Measurements from ENCODE around the gene TMEM170B. TPM values are rescaled to one million over a fixed set of nuclear protein-coding genes. Genes with fewer than 3 reads are reported as not detected.
A peak's percentile ranks its signal among the peaks of the same experiment; 100 is the strongest.

TMEM170B gene
- total RNA-seq, 1 donor from 2014 or later: 3.2 TPM

- Histone ChIP-seq H3K4me3 (ENCODE audit: low read depth, low read length) (no peak overlapping the region), H3K27me3 (ENCODE audit: control insufficient read depth, insufficient read depth, low read length) (no peaks in the 10 kb centered on the region), H3K36me3 (ENCODE audit: control insufficient read depth, insufficient read depth, low read length) (no peaks in the 10 kb centered on the region)
- TF ChIP-seq, protein P1, sequence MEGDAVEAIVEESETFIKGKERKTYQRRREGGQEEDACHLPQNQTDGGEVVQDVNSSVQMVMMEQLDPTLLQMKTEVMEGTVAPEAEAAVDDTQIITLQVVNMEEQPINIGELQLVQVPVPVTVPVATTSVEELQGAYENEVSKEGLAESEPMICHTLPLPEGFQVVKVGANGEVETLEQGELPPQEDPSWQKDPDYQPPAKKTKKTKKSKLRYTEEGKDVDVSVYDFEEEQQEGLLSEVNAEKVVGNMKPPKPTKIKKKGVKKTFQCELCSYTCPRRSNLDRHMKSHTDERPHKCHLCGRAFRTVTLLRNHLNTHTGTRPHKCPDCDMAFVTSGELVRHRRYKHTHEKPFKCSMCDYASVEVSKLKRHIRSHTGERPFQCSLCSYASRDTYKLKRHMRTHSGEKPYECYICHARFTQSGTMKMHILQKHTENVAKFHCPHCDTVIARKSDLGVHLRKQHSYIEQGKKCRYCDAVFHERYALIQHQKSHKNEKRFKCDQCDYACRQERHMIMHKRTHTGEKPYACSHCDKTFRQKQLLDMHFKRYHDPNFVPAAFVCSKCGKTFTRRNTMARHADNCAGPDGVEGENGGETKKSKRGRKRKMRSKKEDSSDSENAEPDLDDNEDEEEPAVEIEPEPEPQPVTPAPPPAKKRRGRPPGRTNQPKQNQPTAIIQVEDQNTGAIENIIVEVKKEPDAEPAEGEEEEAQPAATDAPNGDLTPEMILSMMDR (IDR thresholded peaks at IDR 0.05; ENCODE audit: insufficient read depth, low read length, poor library complexity, severe bottlenecking): no peak
- no peak for DNase-seq (ENCODE audit: low read depth)
Observed at GRCh38 chr6:11584244-11584643, 46.7 kb downstream of the TMEM170B start.

DNA sequence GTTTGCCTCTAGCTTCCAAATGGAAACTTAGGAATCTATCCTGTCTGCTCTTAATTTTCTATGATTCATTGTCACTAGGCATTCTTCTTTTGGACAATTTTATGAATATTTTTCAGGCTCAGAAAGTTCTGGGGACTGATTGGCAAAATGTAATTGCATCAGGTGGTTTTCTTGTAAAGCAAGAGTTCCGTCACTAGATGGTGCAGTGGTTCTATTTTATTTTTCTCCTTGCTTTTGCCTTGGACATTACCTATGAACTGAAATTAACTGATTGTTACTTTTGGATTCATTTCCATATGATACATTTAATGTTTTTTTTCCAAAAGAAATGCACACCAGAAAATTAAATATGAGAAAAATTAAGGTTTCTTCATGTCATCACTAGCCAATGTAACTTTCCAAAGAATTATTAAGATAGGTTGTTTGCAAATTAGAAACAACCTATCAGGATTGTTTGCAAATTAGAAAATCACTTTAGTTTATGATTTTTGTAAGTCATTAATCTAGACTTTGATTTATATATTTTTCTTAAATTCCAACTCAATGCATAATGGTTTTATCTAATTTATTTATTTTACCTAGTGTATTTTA is 48.0 kb downstream of the TMEM170B start:
- TF ChIP-seq, protein P1 (IDR thresholded peaks at IDR 0.05; ENCODE audit: insufficient read depth, low read length, poor library complexity, severe bottlenecking): peak; percentile 42
- Histone ChIP-seq H3K27me3 (ENCODE audit: control insufficient read depth, insufficient read depth, low read length) (no peaks in the 10 kb centered on the region), H3K36me3 (ENCODE audit: control insufficient read depth, insufficient read depth, low read length) (no peaks in the 10 kb centered on the region), H3K4me3 (ENCODE audit: low read depth, low read length) (no peak overlapping the region)
- DNase-seq (ENCODE audit: low read depth): no peak

DNA sequence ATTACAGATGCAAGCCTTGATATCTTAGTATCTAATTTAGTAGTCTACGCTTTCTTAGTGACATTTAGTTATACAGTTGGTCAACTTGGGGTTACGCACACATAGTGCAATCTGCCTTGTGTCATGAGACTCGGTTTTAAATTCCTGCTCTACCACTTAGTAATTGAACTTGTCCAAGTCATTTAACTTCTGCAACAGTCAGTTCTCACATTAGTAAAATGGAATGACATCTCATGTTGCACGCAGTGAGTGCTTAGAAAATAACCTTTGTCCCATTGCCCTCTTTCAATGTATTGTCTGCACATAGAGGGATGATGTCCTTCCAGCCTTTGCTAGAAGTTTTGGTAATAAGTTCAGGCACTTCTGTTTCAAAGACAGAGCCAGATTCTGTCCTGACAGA is 48.6 kb downstream of the TMEM170B start:
- DNase-seq (ENCODE audit: low read depth): no peak
- Histone ChIP-seq H3K4me3 (ENCODE audit: low read depth, low read length) (no peak overlapping the region), H3K36me3 (ENCODE audit: control insufficient read depth, insufficient read depth, low read length) (no peaks in the 10 kb centered on the region), H3K27me3 (ENCODE audit: control insufficient read depth, insufficient read depth, low read length) (no peaks in the 10 kb centered on the region)
- TF ChIP-seq, protein P1 (IDR thresholded peaks at IDR 0.05; ENCODE audit: insufficient read depth, low read length, poor library complexity, severe bottlenecking): no peak

- H3K36me3 ChIP-seq (ENCODE audit: control insufficient read depth, insufficient read depth, low read length): no peaks in the 10 kb centered on the region
- no peak overlapping the region for H3K4me3 ChIP-seq (ENCODE audit: low read depth, low read length)
- DNase-seq (ENCODE audit: low read depth): peak; percentile 61
- H3K27me3 ChIP-seq (ENCODE audit: control insufficient read depth, insufficient read depth, low read length): no peaks in the 10 kb centered on the region
- TF ChIP-seq, protein P1 (IDR thresholded peaks at IDR 0.05; ENCODE audit: insufficient read depth, low read length, poor library complexity, severe bottlenecking): no peak
Observed at GRCh38 chr6:11586536-11586935, 49.0 kb downstream of the TMEM170B start.

- DNase-seq (ENCODE audit: low read depth): no peak
- Histone ChIP-seq H3K4me3 (ENCODE audit: low read depth, low read length) (no peak overlapping the region), H3K36me3 (ENCODE audit: control insufficient read depth, insufficient read depth, low read length) (no peaks in the 10 kb centered on the region), H3K27me3 (ENCODE audit: control insufficient read depth, insufficient read depth, low read length) (no peaks in the 10 kb centered on the region)
- TF ChIP-seq, protein P1 (IDR thresholded peaks at IDR 0.05; ENCODE audit: insufficient read depth, low read length, poor library complexity, severe bottlenecking): no peak
Observed at GRCh38 chr6:11589261-11589660, 51.7 kb downstream of the TMEM170B start.

GRCh38 chr6:11592294-11592906 is 54.9 kb downstream of the TMEM170B start:
- no peak for DNase-seq (ENCODE audit: low read depth)
- Histone ChIP-seq H3K27me3 (ENCODE audit: control insufficient read depth, insufficient read depth, low read length) (no peaks in the 10 kb centered on the region), H3K4me3 (ENCODE audit: low read depth, low read length) (no peak overlapping the region), H3K36me3 (ENCODE audit: control insufficient read depth, insufficient read depth, low read length) (no peaks in the 10 kb centered on the region)
- TF ChIP-seq, protein P1 (IDR thresholded peaks at IDR 0.05; ENCODE audit: insufficient read depth, low read length, poor library complexity, severe bottlenecking): no peak

Measured in kidney epithelial cell (primary cell).